Stomach smooth muscle (tissue), 2 donors: Measurements from ENCODE around the gene ARHGAP22.

ENCODE experiments used
- H3K27ac ChIP-seq: one replicate; pipeline ENCODE4 v1.7.0; 2013; ENCODE audit warnings: mild to moderate bottlenecking, low read length, inconsistent platforms
- H3K27me3 ChIP-seq, 2 donors: one replicate each; pipeline ENCODE4 v1.7.0; 2013; ENCODE audit warnings: low read length in 2 of 2; ENCODE audit not compliant: insufficient read depth in 2 of 2, control insufficient read depth in 1 of 2
- H3K36me3 ChIP-seq, 2 donors: one replicate each; pipeline ENCODE4 v1.7.0; 2013; ENCODE audit warnings: low read length in 2 of 2; ENCODE audit not compliant: control insufficient read depth in 2 of 2, insufficient read depth in 2 of 2
- H3K4me1 ChIP-seq: one replicate; pipeline ENCODE4 v1.7.0; 2013; ENCODE audit warnings: low read length; ENCODE audit not compliant: control insufficient read depth, insufficient read depth
- H3K4me3 ChIP-seq, 2 donors: one replicate each; pipeline ENCODE4 v1.7.0; 2013; ENCODE audit warnings: low read length in 2 of 2
- H3K9ac ChIP-seq, 2 donors: one replicate each; pipeline ENCODE4 v1.7.0; 2013; ENCODE audit warnings: low read length in 2 of 2, mild to moderate bottlenecking in 1 of 2
- H3K9me3 ChIP-seq, 2 donors: one replicate each; pipeline ENCODE4 v1.7.0; 2013; ENCODE audit warnings: low read length in 2 of 2; ENCODE audit not compliant: control insufficient read depth in 2 of 2
- donor health status: healthy.
- donor health status: Pancreatic carcinoma.

The ARHGAP22 gene

DNA sequence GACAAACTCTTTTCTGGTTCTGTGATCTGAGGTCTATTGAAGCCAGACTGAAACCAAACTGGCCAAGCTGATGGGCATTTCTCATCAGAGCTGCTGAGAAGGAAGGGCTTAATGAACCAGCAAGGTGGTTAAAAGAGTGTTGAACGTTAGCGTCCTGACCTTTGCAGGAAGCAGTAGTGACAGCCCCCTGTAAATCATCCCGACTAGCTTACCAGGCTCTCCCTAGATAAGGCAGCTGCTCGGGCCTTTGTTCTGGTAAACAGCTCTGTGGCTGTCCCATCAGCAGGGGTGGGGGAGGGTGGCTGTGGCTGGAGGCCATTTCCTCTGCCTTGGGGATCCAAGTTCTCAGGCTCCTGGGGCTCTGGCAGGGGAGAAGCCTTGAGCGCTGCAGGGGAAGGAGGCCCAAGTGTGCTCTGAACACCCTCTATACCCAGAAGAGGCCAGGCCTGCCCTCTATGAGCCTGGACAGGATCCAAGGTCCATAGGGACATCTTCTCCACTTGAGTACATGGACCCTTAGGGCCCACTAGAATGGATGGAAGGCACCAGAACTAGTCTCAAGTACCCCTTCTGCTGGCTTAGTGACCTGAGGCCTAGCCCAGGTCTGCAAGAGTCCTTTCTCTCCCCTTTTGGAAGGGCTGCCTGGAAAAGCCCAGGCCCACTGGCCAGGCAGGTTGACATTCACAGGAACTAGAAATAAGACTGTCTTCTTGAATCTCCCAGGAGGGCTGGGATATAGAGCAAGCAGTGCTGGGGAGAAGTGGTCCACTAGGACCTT lies 134.6 kb downstream of the ARHGAP22 start:
- Histone ChIP-seq H3K4me1 (peaks cover 7% of the 10 kb centered on the region), H3K9me3 (peaks cover 3% of the 10 kb centered on the region in 2 donors), H3K36me3 (no peaks in the 10 kb centered on the region), H3K4me3 (no peak overlapping the region), H3K9ac (no peak overlapping the region), H3K27me3 (peaks cover 11 to 18% of the 10 kb centered on the region in 2 donors), H3K27ac (no peak overlapping the region)

DNA sequence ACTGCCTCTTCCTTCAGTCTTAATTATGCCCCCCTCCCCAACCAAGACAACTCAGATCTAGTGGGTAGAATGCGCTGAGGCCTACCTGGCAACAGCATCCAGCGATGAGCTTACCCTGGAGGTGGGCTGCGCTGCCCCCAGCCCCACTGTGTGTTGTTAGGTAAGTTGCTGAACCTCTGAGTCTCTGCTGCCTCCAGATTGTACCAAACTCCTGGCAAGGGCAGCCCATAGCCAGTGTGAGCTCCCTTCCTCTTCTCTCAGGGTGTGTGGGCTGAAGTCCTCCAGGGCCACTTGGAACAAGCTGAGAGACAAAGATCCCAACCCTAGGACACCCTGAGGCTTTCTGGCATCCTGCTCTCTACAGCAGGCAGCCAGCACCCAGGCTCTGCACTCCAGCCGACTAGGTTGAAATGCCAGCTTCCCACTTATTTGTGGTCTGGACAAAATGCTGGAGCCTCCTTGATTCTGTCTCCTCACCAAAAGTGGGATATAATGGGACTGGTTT lies 135.3 kb downstream of the ARHGAP22 start:
- Histone ChIP-seq H3K36me3 (no peaks in the 10 kb centered on the region), H3K27ac (no peak overlapping the region), H3K4me3 (no peak overlapping the region), H3K4me1 (peaks cover 13% of the 10 kb centered on the region), H3K9me3 (peaks cover 3% of the 10 kb centered on the region in 2 donors), H3K27me3 (peaks cover 11 to 18% of the 10 kb centered on the region in 2 donors), H3K9ac (no peak overlapping the region)

DNA sequence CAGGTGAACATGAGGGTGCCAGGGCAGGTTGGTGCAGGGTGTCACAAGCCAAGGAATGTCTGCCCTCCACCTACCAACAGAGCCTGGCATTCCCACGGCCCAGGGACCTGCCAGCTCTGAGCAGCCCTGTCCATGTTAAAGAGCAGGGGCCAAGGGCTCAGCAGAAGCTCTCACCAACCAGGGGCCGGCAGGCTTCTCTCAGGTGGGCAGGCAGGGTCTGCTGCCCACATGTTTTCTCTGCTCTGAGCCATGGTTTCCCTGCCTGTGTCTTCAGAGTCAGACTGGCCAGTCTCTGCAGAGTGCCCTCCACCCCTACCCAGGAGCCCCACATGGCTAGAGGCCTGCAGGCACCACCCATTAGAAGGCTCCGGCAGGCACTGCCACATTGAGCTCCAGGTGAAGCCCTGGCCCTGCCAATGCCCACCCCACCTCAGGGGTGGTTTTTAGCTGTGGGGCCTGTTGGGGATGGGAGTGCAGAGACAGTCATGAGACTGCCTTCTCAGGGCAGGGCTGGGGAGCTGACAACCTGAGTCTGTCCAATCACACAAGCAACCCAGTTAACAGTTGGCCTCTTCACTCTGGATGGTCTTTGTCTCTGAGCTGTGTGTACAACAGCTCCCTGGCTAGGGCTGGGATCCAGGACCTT lies 135.9 kb downstream of the ARHGAP22 start:
- Histone ChIP-seq H3K4me3 (no peak overlapping the region), H3K9me3 (peaks cover 3% of the 10 kb centered on the region in 2 donors), H3K36me3 (no peaks in the 10 kb centered on the region), H3K9ac (no peak overlapping the region), H3K4me1 (peaks cover 15% of the 10 kb centered on the region), H3K27ac (no peak overlapping the region), H3K27me3 (peaks cover 11 to 18% of the 10 kb centered on the region in 2 donors)

DNA sequence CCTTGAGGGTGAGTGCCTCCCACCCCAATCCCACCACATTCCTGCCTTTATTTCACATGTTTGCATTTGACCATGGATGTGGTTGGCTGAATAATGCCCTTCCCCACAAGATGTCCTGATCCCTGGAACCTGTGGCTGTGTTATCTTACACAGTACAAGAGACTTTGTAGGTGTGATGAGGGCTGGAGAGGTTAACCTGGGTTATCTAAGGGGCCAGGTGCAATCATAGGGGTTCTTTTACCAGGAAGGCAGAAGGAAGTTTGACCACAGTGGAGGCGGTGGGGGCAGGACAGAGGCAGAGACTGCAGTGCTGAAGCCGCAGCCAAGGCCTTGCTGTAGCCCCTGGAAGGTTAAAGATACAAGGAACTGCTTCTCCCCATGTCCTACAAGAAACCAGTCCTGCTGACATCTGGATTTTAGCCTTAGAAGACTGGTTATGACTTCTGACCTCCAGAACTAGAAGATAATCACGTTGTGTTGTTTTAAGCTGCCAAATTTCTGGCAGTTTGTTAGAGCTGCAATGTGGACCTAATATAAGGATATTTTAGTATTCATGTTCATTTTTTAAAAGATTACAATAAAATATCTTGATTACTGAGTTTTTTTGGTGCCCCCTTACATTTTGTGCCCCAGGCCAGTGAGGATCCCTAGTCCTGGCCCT lies 136.6 kb downstream of the ARHGAP22 start:
- H3K9me3 ChIP-seq: peaks cover 2 to 3% of the 10 kb centered on the region in 2 donors
- peaks cover 11 to 18% of the 10 kb centered on the region in 2 donors for H3K27me3 ChIP-seq
- no peak overlapping the region for H3K27ac ChIP-seq
- H3K9ac ChIP-seq: no peak overlapping the region
- H3K4me1 ChIP-seq: peaks cover 15% of the 10 kb centered on the region
- no peaks in the 10 kb centered on the region for H3K36me3 ChIP-seq
- H3K4me3 ChIP-seq: no peak overlapping the region

DNA sequence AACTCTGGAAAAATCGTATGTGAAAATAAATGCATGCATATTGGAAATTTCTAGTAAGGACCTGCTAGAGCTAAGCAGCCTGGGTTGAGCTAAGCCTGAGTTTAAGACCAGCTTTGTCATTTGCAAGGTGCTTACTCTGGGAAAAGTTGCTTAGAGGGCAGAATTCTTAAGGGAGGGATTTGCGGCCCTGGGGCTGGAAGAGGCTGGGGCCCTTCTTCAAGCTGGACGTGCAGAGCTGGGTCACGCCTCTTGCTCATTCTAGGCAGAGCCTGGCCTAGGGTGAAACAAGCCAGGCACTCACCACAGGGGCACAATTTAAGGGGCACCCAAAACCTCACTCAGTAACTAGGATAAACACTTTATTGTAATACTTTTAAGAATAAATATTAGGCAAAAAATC lies 137.2 kb downstream of the ARHGAP22 start:
- no peak overlapping the region for H3K27ac ChIP-seq
- no peaks in the 10 kb centered on the region for H3K9me3 ChIP-seq
- H3K36me3 ChIP-seq: no peaks in the 10 kb centered on the region
- no peak overlapping the region for H3K4me3 ChIP-seq
- H3K4me1 ChIP-seq: peaks cover 15% of the 10 kb centered on the region
- H3K27me3 ChIP-seq: peaks cover 11 to 18% of the 10 kb centered on the region in 2 donors
- no peak overlapping the region for H3K9ac ChIP-seq

DNA sequence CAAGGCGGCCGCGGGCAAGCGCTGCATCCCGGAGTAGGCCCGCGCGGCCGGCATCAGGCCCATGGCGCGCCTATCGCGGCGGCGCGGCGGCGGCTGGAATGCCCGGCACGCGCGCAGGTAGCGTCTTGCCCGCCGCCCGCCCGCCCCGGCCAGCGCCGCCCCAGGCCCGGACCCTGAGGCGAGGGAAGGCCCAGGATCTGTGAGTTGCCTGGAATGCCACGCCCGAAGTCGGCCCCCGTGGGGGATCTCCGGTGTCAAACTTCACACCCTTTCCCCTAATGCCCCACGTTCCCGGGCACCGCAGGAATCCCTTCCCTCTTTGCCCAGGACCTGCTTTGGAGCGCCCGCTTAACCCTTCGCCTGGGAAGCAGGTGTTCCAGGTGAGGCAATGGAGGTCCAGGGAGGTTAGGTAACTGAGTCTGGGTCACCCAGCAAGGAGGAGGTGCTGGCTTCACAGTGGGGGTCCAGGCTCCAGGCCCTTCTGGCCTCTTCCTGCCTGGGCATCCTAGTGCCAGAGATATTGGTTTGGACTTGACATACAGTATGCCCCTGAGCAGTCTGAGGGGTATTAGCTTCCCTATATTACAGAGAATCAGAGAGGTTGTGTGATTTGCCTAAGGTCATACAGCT lies 138.1 kb downstream of the ARHGAP22 start:
- peaks cover 11 to 18% of the 10 kb centered on the region in 2 donors for H3K27me3 ChIP-seq
- H3K4me1 ChIP-seq: peaks cover 15% of the 10 kb centered on the region
- H3K9ac ChIP-seq: no peak overlapping the region
- H3K36me3 ChIP-seq: no peaks in the 10 kb centered on the region
- H3K27ac ChIP-seq: no peak overlapping the region
- H3K9me3 ChIP-seq: no peaks in the 10 kb centered on the region
- no peak overlapping the region for H3K4me3 ChIP-seq

DNA sequence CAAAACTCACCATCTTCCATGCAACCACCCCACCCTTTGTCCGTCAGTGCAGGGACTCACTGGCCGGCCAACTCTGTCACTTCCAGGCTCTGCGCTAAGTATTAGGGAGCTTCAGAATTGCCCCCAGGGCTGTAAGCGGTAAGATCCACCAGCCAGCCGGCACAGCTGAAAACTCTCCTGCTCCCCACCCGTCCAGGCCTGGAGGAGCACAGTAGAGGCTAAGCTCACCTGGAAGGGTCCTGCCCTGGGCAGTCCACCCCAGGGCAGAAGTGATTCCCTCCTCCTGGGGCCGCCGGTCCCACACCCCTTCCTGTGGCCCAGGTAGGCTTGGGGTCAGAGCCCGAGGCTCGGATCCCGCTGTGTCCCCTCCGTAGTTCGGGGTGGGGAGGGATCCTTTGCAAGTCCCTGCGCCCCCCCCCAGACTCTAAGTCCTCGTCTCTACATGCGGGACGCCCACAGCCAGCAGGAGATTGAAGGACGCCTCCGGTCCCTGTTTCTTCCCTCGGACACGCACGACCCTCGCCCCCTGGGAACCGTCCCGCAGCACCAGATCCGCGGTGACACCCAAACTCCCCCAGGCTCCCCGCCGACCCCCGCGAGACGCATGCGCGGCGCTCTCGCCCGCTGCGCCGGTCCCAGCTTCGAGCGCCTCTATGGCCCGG lies 138.9 kb downstream of the ARHGAP22 start:
- H3K36me3 ChIP-seq: no peaks in the 10 kb centered on the region
- peaks cover 15% of the 10 kb centered on the region for H3K4me1 ChIP-seq
- H3K9me3 ChIP-seq: no peaks in the 10 kb centered on the region
- H3K27me3 ChIP-seq: peaks cover 11 to 16% of the 10 kb centered on the region in 2 donors
- H3K4me3 ChIP-seq: peak overlapping the region in 1 of 2 donors; percentile 15
- H3K27ac ChIP-seq: no peak overlapping the region
- H3K9ac ChIP-seq: no peak overlapping the region

DNA sequence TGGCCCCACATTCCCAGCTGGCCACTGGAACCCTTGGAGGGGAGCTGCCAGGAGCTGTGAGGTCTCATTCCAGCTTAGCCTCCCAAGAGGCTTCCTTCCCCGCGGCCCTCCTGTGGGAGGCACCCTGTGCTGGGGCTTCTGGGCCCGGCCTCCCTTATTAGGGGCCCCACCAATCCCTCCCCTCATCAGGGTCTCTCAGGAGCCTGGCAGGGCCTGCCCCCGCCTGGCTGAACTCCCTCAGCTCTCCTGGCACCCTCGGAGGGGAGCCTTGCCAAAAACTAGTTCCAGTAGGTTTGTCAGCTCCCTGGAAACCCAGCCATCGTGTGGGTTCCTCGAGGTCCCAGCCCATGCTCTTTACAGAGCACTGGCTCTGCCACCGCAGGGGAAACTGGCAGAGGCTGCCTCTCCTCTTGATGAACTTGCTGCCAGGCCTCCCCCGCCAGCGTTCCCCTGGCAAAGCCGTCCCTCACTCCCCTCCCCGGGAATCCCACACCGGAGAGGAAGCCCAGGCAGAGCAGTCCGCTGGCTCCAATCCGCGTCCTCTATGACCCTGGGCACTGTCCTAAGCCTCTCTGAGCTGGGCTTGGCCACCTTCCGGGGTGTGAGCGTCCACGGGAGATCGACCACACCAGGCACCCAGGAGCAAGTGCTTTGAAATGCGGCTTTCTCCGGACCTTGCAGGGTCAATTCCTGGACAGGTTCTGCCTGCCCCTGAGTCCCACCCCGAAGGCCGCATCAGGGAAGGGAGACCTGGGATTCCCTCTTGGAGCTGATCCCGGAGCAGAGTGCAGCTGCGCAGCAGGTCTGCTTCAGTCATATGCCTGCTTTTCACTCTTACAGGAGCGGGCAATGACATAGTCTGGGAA lies 139.8 kb downstream of the ARHGAP22 start:
- Histone ChIP-seq H3K36me3 (no peaks in the 10 kb centered on the region), H3K4me1 (peaks cover 15% of the 10 kb centered on the region), H3K27ac (no peak overlapping the region), H3K9ac (peak overlapping the region in 1 of 2 donors; percentile 27), H3K9me3 (no peaks in the 10 kb centered on the region), H3K27me3 (peaks cover 11 to 16% of the 10 kb centered on the region in 2 donors), H3K4me3 (no peak overlapping the region)

DNA sequence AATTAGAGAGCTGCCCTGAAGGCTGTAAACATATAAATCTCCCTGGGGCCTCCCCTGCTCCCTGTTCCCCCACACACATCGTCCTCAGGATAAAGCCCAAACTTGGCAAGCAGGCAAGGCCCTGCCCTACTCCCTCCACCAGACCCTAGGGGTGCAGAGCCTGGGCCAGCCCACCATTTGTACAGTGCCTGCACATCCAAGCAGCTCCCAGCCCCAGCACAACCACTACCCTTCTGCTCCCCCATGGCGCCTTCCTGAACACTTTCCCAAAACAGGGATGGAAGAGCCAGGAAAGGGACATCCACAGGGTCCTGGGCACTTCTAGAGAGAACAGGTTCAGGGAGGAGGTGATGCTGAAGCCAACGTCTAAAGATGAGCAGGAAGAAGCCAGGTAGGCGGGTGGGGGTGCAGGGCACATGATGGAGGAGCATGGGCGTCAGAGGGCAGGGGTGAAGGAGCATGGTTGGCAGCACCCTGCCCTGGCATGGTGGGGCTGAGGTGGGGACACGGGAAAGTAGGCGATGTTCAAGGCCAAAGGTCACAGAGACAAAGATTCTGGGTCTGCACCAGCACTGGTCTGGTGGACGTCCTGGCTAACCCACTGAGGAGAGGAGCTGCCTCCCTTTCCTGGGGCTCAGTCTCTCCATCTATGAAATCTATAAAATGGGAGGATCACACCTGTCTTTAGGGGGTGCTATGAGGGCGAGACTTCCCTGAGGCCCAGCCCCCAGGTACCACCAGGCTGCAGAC lies 140.6 kb downstream of the ARHGAP22 start:
- peaks cover 15% of the 10 kb centered on the region for H3K4me1 ChIP-seq
- no peak overlapping the region for H3K9ac ChIP-seq
- H3K27ac ChIP-seq: no peak overlapping the region

More for the DNA sequence above, 140.6 kb downstream of the ARHGAP22 start:
- Histone ChIP-seq H3K4me3 (no peak overlapping the region), H3K27me3 (peaks cover 11 to 15% of the 10 kb centered on the region in 2 donors), H3K9me3 (no peaks in the 10 kb centered on the region), H3K36me3 (no peaks in the 10 kb centered on the region)
